Chondrocyte (in vitro differentiated cells): ENCODE measurements around the gene PHLDB2. TPM values are rescaled to one million over a fixed set of nuclear protein-coding genes. Genes with fewer than 3 reads are reported as not detected.
A peak's percentile ranks its signal among the peaks of the same experiment; 100 is the strongest.

ENCODE experiments used
- DNase-seq: peaks from one replicate; pipeline ENCODE4 v3.0.0; 2021; ENCODE audit warnings: mixed read lengths, low spot score
- H3K27ac Mint-ChIP-seq: one replicate; pipeline ENCODE4 v1.8.0; 2021; ENCODE audit warnings: mild to moderate bottlenecking, moderate library complexity, mixed read lengths; ENCODE audit not compliant: unreplicated experiment
- H3K27me3 Mint-ChIP-seq: 2 replicates; pipeline ENCODE4 v1.8.0; 2021; ENCODE audit warnings: low read depth, mixed read lengths
- H3K36me3 Mint-ChIP-seq: 2 replicates; pipeline ENCODE4 v1.8.0; 2021; ENCODE audit warnings: low read depth, mixed read lengths
- H3K4me1 Mint-ChIP-seq: 2 replicates; pipeline ENCODE4 v1.8.0; 2021; ENCODE audit warnings: low read depth, mild to moderate bottlenecking, mixed read lengths
- H3K4me3 Mint-ChIP-seq: one replicate; pipeline ENCODE4 v1.8.0; 2021; ENCODE audit warnings: mild to moderate bottlenecking, moderate library complexity, mixed read lengths; ENCODE audit not compliant: unreplicated experiment
- H3K9me3 Mint-ChIP-seq: 2 replicates; pipeline ENCODE4 v1.8.0; 2021; ENCODE audit warnings: low read depth, mixed read lengths
- total RNA-seq: library from RNA; stranded (reverse); gene quantifications from 3 replicates; pipeline ENCODE4 v1.2.1, GENCODE V29; 2021
- TF ChIP-seq, protein P1 (sequence below): fragments of 200-600 bp; sonication (generic); IDR thresholded peaks from 2 replicates; pipeline ENCODE4 v1.5.0; 2021; ENCODE audit warnings: antibody characterized with exemption, mild to moderate bottlenecking, moderate library complexity

The PHLDB2 gene
- total RNA-seq, 1 donor from 2014 or later: 138 TPM

DNA sequence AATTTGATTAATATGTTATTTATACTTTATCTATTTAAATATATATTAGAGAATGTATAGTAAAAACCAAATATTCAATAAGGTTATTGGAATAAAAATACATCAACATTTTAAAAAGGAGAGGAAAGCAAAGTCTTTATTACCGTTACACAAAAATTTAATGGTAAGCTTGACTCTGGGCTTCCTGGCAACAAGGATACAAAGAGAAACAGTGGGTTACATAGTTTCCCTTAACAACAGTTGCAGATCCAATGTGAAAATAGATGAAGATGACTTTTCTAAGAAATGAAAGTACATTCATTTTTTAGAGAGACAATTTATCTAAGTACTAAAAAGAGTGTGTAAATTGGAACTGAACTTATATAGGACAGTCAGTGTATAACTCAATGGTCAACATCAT is 6.0 kb upstream of the PHLDB2 start:
- Mint-ChIP-seq H3K27me3 (no peaks in the 10 kb centered on the region), H3K27ac (no peak overlapping the region), H3K4me3 (no peak overlapping the region), H3K4me1 (peaks cover 18% of the 10 kb centered on the region), H3K9me3 (no peaks in the 10 kb centered on the region), H3K36me3 (no peaks in the 10 kb centered on the region)
- DNase-seq: no peak
- TF ChIP-seq, protein P1, sequence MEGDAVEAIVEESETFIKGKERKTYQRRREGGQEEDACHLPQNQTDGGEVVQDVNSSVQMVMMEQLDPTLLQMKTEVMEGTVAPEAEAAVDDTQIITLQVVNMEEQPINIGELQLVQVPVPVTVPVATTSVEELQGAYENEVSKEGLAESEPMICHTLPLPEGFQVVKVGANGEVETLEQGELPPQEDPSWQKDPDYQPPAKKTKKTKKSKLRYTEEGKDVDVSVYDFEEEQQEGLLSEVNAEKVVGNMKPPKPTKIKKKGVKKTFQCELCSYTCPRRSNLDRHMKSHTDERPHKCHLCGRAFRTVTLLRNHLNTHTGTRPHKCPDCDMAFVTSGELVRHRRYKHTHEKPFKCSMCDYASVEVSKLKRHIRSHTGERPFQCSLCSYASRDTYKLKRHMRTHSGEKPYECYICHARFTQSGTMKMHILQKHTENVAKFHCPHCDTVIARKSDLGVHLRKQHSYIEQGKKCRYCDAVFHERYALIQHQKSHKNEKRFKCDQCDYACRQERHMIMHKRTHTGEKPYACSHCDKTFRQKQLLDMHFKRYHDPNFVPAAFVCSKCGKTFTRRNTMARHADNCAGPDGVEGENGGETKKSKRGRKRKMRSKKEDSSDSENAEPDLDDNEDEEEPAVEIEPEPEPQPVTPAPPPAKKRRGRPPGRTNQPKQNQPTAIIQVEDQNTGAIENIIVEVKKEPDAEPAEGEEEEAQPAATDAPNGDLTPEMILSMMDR: no peak

DNA sequence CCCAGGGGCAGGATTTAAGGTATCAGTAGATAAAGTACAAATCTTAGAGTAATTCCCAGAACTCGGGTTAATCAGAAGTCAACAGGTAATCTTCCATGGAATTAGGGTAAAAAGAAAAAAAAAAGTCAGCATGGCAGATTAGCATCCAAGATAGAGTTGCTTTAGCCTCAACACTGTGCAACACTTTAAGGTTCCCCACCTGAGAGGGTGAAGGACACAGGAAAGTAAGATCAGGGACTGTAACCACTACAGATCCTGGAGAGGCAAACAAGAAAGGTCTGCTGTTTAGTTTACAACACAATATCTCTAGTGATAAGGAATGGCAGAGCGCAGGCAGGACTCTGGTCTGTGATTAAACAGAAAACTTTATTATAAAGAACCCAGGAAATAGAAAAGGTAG is 4.1 kb upstream of the PHLDB2 start:
- Mint-ChIP-seq H3K4me3 (no peak overlapping the region), H3K9me3 (no peaks in the 10 kb centered on the region), H3K36me3 (no peaks in the 10 kb centered on the region), H3K27me3 (no peaks in the 10 kb centered on the region), H3K27ac (no peak overlapping the region), H3K4me1 (peaks cover 26% of the 10 kb centered on the region)
- TF ChIP-seq, protein P1: no peak
- DNase-seq: no peak

DNA sequence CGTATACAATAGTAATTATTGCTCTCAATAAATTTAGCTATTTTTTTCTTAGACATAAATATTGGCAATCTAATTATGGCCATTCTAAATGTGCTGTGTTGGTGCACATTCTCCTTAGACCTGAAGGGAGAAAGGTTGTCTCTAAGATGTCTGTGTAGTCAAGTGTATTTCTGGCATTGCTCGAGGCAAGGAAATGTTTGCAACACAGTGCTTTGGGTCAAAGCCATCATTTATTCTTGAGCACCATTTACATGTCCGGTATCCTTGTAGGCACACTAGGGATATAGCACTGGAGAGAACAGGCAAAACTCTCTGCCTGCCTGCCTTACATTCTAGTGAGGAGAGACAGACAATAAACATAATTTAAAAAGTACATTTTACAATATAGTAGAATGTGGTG is 2.6 kb upstream of the PHLDB2 start:
- Mint-ChIP-seq H3K4me3 (no peak overlapping the region), H3K4me1 (peaks cover 30% of the 10 kb centered on the region), H3K9me3 (no peaks in the 10 kb centered on the region), H3K27me3 (no peaks in the 10 kb centered on the region), H3K36me3 (peaks cover under 1% of the 10 kb centered on the region), H3K27ac (no peak overlapping the region)
- TF ChIP-seq, protein P1: no peak
- no peak for DNase-seq

DNA sequence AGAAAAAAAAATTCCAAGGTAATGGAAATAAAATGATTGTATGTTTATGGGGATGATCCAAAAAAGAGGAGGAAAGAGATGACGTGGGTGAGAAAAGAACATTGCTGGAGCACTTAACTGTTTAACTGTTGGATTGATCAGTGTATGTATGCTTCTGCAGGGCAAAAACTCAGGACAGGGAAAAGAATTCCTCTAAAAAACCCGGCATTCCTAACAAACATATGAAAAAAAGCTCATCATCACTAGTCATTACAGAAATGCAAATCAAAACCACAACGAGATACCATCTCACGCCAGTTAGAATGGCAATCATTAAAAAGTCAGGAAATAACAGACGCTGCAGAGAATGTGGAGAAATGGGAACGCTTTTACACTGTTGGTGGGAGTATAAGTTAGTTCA is 1.6 kb upstream of the PHLDB2 start:
- DNase-seq: no peak
- no peaks in the 10 kb centered on the region for H3K27me3 Mint-ChIP-seq
- H3K36me3 Mint-ChIP-seq: peaks cover 4% of the 10 kb centered on the region
- peak overlapping the region; percentile 13 for H3K4me3 Mint-ChIP-seq
- H3K9me3 Mint-ChIP-seq: no peaks in the 10 kb centered on the region
- H3K4me1 Mint-ChIP-seq: peaks cover 34% of the 10 kb centered on the region
- TF ChIP-seq, protein P1: no peak
- H3K27ac Mint-ChIP-seq: no peak overlapping the region

DNA sequence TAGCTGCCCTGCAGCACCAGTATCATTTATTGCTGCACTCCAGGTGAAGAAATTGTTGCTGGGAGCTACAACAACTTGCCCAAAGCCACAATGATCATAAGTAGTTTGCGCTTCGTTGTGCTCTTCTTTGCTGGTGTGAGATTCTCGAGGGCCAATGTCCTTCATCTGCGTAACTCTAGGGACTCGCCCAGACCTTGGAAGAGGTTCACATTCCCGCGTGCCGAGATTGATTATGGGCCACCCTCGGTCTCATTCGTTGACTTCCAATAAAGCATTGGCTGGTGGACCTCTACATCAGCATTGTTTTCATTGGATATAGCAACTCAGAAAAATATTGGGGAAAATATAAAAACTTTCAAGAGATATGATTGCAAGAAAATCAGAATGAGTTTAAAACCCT is 423 bp upstream of the PHLDB2 start:
- no peaks in the 10 kb centered on the region for H3K27me3 Mint-ChIP-seq
- peak overlapping the region; percentile 95 for H3K27ac Mint-ChIP-seq
- no peaks in the 10 kb centered on the region for H3K9me3 Mint-ChIP-seq
- TF ChIP-seq, protein P1: no peak
- peak overlapping the region; percentile 99 for H3K4me3 Mint-ChIP-seq
- peaks cover 4% of the 10 kb centered on the region for H3K36me3 Mint-ChIP-seq
- no peak for DNase-seq
- peaks cover 45% of the 10 kb centered on the region for H3K4me1 Mint-ChIP-seq
